ENCODE data around the gene PLPPR2. TPM values are rescaled to one million over a fixed set of nuclear protein-coding genes. Genes with fewer than 3 reads are reported as not detected.

The PLPPR2 gene
- total and polyA plus RNA-seq, 8 donors: 19.5 to 36.3 (median 25.4) TPM

DNA sequence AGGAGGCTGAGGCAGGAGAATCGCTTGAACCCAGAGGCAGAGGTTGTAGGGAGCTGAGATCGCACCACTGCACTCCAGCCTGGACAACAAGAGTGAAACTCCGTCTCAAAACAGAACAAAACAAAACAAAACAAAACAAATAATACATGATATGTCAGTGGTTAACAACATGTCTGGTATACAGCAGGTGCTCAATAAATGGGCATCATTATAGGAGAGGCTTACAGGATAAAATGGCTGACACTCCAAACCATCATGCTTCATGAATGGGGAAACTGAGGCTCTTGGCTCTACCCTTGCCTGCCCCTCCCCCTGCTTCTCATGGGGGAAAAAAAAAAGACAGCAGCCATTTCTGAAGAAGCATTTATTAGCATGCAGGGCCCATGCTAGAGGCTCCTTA is 12.8 kb upstream of the PLPPR2 start:
- Histone ChIP-seq H3K9me3 (no peaks in the 10 kb centered on the region), H3K27me3 (no peaks in the 10 kb centered on the region), H3K36me3 (peaks cover 0 to 6% of the 10 kb centered on the region in 2 donors), H3K4me1 (peaks cover 21 to 55% of the 10 kb centered on the region in 2 donors), H3K4me3 (no peak overlapping the region), H3K27ac (no peak overlapping the region)
- ATAC-seq (no peak), DNase-seq (no peak)
- intact Hi-C loops (cut with DNase I): no loop called here
- TF ChIP-seq, protein P1, sequence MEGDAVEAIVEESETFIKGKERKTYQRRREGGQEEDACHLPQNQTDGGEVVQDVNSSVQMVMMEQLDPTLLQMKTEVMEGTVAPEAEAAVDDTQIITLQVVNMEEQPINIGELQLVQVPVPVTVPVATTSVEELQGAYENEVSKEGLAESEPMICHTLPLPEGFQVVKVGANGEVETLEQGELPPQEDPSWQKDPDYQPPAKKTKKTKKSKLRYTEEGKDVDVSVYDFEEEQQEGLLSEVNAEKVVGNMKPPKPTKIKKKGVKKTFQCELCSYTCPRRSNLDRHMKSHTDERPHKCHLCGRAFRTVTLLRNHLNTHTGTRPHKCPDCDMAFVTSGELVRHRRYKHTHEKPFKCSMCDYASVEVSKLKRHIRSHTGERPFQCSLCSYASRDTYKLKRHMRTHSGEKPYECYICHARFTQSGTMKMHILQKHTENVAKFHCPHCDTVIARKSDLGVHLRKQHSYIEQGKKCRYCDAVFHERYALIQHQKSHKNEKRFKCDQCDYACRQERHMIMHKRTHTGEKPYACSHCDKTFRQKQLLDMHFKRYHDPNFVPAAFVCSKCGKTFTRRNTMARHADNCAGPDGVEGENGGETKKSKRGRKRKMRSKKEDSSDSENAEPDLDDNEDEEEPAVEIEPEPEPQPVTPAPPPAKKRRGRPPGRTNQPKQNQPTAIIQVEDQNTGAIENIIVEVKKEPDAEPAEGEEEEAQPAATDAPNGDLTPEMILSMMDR (IDR thresholded peaks at IDR 0.05): no peak

DNA sequence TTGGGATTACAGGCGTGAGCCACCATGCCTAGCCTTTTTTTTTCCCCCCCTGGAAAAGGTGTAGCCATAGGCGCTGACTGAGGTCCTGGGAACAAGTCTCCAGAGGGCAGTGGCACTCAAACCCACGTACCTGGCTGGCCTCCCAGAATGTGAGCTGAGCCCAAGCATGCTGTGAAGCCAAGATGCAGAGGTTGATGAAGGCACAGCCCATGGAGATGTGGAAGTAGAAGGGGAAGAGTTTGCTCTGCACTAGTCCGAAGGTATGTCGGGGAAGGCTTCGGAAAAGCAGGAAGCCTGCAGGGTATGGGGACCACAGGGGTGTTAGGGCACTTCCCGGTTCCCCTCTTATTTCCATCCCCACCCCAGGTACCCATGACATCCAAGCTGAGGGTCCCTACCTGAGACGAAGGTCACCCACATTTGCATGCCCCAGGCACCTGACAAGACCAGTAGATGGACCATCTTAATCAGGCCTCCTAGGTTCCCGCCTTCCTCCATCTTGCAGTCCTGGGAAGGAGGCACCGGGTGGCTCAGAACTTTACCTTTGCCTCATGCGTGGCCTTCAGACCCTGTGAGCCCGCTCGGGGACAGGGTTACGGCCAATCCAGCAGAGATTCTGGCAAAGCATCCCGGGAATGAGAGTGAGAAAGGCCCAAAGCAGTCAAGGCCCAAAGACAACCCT is 10.0 kb upstream of the PLPPR2 start:
- intact Hi-C loops (cut with DNase I): no loop called here
- no peak for ATAC-seq
- H3K9me3 ChIP-seq: peaks cover 0 to 7% of the 10 kb centered on the region in 2 donors
- no peak for DNase-seq
- TF ChIP-seq, protein P1 (IDR thresholded peaks at IDR 0.05): no peak
- peaks cover 0 to 6% of the 10 kb centered on the region in 2 donors for H3K36me3 ChIP-seq
- H3K4me1 ChIP-seq: peaks cover 16 to 33% of the 10 kb centered on the region in 2 donors
- H3K4me3 ChIP-seq: peak overlapping the region; percentile 67 to 69
- peak overlapping the region in 1 of 2 donors; percentile 84 for H3K27ac ChIP-seq
- H3K27me3 ChIP-seq: no peaks in the 10 kb centered on the region

DNA sequence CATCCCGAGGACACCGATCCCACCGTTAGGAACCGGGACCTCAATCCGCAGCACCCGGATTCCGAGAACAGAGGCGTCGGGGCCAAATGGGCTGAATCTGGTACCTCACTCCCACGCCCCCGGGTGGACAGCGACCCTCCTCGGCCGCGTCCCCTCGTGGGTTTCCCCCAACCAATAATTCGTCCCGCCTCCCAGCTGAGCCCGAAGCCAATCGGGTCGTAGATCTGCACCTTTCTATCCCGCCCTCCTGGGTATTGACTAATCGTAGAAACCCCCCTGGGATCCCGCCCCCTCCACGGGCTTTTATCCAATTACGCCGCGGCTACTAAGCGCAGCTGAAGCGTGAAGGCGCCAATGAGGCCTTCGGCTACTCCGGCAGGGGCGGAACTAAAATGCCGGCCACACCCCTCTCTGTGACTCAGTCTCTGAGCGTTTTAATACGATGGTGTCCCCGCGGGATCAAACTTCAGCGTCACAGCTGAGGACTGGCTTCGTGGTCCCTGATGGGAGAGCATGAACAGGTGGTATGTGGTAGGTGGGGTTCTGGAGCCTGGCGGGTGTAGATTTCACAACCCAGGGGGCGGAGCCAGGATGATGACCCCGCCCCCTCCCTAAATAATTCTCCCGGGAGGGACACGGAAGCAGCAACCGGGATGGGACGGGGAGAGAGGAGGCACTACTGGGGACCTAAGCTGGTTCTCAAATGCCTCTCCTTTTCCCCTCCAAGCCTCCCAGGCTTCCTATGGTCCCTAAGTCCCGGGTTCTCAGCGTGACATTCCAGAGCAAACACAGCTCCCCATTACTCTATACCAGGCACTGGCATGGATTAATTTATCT is 8.9 kb upstream of the PLPPR2 start, which contains the start of the genes CCDC159 and TMEM205:
Gene CCDC159 (plus strand): TSS at position 416 of the 837 bp plus-strand sequence. CDS start 88 bp downstream, at position 504.
Gene TMEM205 (minus strand): TSS at position 165 of the 837 bp plus-strand sequence. CDS start 649 bp downstream, outside the sequence.
- TF ChIP-seq, protein P1 (IDR thresholded peaks at IDR 0.05): no peak
- peak within 1 kb of the TSS; percentile 84 to 88 for H3K27ac ChIP-seq
- H3K36me3 ChIP-seq: peaks cover 0 to 6% of the 10 kb centered on the region in 2 donors
- intact Hi-C loops (cut with DNase I): no loop called here
- DNase-seq: peak; percentile 95 to 99 (median 98)
- peaks cover 0 to 7% of the 10 kb centered on the region in 2 donors for H3K9me3 ChIP-seq
- no peaks in the 10 kb centered on the region for H3K27me3 ChIP-seq
- ATAC-seq: peak; percentile 94
- peak within 1 kb of the TSS; percentile 67 to 69 for H3K4me3 ChIP-seq
- peaks cover 16 to 33% of the 10 kb centered on the region in 2 donors for H3K4me1 ChIP-seq

DNA sequence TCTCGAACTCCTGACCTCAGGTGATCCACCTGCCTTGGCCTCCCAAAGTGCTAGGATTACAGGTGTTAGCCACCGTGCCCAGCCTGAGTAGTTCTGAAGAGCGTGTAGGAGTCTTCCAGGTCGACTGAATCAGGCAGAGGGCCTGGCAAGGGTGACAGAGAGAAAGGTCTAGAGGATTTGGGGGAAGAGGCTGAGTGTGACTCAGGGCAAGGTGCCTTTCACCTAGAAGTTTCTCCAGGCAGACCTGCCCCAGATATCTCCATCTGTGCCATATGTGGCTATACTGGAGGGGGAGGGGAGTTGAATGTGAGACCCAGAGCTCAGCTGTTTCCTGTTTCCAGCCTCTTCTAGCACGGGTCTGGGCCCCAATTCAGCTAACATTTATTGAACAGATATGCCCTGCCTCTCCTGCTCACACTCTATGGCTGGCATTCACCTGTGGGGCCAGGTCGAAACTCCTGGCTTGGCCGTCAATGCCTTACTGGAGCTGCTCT is 7.6 kb upstream of the PLPPR2 start:
- Histone ChIP-seq H3K27me3 (no peaks in the 10 kb centered on the region), H3K36me3 (peaks cover 0 to 3% of the 10 kb centered on the region in 2 donors), H3K4me3 (no peak overlapping the region), H3K4me1 (peaks cover 16 to 33% of the 10 kb centered on the region in 2 donors), H3K9me3 (peaks cover 0 to 7% of the 10 kb centered on the region in 2 donors), H3K27ac (peak overlapping the region in 1 of 2 donors; percentile 84)
- TF ChIP-seq, protein P1 (IDR thresholded peaks at IDR 0.05): no peak
- DNase-seq (no peak), ATAC-seq (no peak)
- intact Hi-C loops (cut with DNase I): no loop called here

Data from left lung (tissue), 10 donors.